GM19467 (cell line): Measurements from ENCODE around the gene LIN37.

Experiments used
- ATAC-seq: cut with Tn5 transposase; IDR thresholded peaks from one replicate; pipeline ENCODE4 v1.9.1; 2021; ENCODE audit warnings: mild to moderate bottlenecking, moderate library complexity; ENCODE audit not compliant: unreplicated experiment

The LIN37 gene

DNA sequence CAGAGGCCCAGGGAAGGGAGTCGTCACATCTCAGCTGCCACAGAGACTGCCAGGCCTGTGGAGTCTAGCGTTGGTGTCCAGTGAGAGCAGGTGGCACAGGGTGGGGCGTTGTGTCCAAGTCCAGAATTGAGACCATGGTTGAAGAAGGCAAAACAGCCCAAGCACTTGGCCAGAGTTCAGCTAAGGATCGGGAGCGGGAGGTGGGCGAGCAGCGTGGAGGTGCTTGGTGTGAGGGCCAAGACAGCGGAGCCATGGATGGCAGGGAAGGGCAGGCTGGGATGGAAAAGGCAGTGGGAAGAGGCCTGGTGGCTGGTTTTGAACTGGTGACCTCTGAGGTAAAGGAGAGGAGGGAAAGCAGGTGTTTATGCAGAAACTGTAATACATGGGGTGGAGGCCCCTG is 14.1 kb upstream of the LIN37 start:
- no peak for ATAC-seq

DNA sequence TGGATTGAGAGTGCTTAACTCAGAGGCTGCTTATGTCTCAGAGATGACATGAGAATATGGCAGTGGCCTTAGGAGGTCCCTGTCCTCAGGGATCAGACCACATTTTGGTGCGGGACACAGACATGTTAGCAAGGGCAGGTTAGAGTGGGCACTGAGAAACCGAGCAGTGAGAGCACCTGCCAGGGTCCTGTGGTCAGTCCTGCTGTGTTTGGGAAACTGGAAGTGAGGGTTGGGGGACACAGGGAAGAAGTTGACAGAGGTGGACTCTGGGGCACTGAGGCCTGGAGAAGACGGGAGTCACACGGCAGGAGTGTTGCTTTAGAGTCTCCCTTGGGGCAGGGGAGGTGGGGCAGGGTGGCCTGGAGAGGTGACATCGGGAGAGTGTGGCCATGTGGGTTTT is 13.5 kb upstream of the LIN37 start:
- ATAC-seq, result no peak

DNA sequence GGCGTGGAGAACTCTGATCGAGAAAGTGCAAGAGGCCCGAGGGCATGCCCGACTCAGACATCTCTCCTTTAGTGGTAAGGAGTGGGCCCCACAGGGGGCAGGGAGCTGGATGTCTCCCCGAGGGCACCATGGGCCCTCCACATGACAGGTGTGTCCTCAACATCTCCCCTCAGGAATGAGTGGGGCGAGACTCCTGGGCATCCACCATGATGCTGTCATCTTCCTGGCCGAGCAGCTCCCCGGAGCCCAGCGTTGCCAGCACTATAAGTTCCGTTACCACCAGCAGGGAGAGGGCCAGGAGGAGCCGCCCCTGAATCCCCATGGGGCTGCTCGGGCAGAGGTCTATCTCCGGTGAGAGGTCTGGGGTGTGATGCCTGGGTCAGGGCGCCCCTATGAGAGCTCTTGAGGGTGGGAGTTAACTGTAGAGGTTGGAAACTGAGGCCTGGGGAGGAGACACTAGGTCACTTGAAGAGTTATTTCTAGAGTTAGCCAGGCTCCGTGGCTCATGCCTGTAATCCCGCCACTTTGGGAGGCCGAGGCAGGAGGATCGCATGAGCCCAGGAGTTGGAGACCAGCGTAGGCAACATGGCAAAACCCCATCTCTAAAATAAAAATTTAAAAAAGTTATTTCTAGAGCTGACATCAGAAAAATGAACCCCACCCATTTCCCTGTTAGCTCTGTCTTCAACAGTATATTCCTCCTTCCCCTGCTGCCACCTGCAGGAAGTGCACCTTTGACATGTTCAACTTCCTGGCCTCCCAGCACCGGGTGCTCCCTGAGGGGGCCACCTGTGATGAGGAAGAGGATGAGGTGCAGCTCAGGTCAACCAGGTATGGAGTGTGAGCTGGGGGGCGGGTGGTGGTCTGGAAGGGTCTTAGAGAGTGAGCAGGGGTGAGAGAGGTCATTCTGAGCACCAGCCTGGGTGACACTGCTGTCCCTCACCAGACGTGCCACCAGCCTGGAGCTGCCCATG is 11.2 kb upstream of the LIN37 start:
- ATAC-seq, result no peak

DNA sequence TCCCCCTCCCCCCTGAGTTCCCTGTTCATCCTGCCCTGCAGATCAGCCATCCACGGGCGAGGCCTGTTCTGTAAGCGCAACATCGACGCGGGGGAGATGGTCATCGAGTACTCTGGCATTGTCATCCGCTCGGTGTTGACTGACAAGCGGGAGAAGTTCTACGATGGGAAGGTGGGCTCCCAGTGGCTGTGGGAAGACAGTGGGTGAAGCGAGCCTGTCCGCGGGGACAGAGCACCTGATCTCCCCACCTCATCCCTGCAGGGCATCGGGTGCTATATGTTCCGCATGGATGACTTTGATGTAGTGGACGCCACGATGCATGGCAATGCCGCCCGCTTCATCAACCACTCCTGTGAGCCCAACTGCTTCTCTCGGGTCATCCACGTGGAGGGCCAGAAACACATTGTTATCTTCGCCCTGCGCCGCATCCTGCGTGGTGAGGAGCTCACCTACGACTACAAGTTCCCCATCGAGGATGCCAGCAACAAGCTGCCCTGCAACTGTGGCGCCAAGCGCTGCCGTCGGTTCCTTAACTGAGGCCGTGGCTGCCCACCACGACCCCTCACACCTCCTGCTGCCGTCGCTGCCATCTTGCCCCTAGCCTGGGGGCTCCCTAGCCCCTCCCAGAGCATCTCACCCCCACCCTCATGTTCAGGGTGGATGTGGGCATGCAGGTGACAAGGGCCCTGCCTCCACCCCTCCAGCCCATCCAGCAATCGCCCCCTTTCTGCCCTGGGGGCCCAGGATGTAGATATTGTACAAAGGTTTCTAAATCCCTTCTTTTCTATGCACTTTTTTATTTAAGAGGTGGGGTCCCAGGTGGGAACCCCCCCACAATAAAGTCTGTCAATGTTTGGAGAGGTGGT is 10.1 kb upstream of the LIN37 start:
- no peak for ATAC-seq

DNA sequence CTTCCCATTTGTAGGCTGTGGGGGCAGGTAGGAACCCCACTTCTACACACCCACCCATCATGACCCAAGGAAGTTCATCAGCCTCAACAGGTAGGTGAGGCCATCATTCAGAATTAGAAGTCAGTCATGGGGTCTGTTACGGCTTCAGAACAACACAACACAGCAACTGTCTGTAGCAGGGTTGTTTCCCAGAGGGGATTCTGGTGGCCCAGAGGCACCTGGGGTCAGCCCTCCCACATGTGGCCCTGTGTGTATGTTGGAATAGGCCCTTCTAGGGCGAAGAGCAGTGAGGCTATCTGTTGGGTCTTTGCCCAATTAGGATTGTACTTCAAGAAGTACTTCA is 9.5 kb upstream of the LIN37 start:
- no peak for ATAC-seq

DNA sequence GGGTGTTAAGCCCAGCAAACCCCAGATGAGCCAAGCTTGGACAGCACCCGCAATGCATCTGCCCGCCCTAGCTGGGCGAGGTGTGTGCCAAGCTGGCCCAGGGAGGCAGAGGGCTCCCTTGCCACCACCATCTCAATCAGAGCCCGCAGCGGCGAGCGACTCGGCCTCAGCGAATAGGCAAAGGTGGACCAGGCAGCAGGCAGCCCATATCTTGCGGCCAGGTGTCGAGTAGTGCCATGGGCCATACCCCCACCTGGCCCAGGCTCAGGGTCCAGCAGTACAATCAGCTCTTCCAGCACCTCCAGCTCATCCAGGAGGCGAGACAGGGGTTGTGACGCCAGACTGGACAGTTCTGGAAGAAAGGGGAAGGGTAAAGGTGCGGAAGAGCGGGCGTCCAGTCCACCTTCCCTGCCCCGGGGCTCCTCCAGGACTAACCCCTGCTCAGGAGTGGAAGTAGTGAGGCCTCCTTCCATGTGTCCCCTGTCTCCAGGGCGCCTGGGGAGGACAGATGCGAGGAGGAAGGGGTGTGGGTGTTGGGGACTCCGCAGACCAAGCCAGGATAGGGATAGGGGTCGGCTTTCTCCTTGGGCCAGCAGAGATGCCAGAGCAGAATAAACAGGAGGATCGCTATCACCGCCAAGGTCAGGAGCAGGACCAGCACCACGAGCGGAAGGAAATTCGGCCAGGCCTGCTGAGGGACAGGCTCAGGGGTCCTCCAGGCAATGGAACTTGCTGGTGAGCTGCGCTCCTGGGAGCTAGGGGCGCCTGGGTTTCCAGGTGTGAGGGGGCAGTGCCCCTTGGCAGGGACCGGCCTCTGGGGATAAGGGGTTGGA is 8.9 kb upstream of the LIN37 start:
- no peak for ATAC-seq

DNA sequence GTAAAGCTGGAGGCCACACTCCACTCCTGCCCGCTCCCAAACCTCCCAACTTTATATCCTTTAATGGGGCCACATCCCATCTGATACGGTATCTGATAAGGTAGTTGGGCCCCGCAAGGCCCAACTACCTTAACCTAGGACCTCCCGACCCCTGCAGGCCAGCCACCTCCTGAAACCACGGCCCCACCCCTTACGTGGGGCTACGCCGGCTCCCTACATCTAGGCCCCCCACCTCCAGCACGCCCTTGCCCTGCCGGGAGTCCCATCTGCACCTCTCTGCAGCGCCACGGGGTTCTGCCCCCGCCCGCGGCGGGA is 8.3 kb upstream of the LIN37 start:
- no peak for ATAC-seq

DNA sequence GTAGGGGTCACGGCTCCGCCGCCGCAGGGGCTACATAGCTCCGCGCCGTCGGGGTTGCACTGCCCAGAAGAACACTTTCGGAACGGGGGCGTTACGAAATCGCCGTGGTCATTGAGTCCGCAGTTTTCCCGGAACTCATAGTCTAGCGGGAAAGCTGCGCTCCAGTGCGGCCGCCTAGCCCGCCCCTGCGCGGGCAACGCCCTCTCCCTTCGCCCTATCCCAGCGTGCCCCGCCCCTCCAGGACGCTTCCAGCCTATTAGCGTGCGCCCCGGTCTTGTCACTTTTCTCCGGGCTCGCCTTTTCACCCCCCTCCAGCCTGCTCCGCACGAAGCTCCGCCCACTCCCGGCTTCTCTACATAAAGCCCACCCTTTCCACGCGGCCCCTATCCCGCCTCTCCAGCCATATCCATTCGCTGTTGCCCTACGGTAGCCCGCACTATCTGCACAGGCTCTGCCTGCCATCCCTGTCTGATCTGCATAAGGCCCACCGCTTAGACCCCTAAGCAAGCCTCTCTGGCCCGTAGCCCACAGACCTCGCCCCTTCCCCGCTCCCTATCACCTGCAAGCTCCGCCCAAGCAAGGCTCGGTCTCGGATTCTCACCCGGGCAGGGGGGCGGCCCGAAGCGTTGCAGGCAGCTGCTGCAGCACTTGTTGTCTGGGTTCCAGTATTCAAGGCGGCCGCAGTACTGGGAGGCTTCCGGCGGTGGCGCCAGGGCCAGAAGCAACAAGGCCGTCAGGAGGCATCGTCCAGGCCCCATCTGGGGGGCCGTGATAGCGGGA is 7.8 kb upstream of the LIN37 start:
- ATAC-seq, result peak; percentile 44

DNA sequence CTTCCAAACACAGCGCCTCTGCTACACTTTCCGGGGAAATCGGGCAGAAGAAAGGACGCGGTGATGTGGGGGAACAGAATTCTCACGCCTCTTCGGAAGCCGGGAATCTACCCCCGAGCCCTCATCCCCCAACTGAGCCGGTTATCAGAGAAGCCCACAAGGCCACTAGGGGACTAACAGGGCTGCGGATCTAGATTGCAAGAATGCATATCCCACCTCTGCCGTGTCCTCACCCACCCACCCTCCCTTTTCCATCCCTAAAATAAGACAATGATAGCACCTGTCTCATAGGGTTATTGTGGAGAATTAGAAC is 7.2 kb upstream of the LIN37 start:
- ATAC-seq, result no peak

DNA sequence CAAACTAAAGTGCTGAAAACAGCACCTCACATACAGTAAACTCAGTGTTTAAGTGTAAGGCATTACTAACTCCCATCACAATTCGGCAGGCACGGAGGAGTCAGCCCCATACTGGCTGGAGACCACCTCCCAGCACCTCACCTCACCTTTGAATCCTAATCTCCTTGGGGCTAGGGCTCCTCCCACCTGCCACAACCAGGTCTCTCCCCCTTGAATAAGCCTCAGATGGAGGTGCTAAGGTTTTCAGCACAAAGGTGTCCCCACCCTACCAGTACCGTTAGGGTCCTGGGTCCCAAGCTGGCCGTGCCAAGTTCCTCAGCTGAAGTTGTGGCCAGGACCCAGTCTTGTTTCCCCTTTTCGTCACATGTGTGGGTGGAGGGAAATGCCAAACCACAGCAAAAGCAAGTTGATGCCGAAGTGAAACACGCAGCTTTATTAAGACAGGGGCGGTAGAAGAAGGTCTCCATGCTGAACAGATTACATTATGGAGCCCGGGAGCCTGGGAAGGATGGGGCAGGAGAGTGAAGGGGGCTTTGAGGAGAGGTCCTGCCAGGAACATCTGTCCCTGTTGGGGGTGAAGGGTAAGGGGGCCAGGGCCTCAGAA is 6.2 kb upstream of the LIN37 start, which contains the start of gene IGFLR1:
IGFLR1 (minus strand) TSS at position 332 of the 604 bp plus-strand sequence. CDS start 1,272 bp downstream, outside the sequence.
- ATAC-seq, result no peak

DNA sequence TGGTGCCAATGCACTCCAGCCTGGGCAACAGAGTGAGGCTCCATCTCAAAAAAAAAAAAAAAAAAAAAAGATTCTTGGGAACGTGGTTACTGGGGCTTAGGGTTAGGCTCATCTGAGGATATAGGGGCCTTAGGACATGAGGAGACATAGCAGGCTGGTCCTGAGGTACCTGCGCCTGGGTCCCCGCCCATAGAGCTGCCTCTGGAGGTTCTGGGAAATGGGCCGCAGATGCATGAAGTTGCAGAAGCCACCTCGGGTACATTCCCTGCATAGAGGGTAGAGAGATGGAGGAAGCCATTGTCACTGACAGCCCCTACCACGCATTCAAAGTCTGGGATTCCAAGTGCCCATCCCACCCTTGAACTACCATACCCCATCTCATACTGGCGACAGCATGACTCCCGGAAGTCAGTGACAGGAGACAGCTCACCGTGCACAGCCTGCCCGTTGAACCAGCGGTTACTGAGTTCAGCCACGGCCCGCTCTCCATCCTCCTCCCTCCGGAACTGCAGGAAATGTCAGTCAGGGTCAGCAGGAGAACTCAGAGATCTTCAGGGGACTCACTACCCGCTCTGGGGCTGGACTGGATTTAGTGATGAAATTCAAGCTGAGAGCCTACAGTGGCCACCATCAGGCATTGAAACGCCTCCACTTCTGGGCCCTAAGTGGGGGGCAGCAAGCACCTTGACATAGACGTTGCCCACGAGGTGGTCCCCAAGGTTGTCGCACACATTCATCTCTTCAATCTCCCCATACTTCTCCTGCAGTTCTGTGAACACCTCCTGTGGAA is 4.5 kb upstream of the LIN37 start:
- ATAC-seq, result no peak

DNA sequence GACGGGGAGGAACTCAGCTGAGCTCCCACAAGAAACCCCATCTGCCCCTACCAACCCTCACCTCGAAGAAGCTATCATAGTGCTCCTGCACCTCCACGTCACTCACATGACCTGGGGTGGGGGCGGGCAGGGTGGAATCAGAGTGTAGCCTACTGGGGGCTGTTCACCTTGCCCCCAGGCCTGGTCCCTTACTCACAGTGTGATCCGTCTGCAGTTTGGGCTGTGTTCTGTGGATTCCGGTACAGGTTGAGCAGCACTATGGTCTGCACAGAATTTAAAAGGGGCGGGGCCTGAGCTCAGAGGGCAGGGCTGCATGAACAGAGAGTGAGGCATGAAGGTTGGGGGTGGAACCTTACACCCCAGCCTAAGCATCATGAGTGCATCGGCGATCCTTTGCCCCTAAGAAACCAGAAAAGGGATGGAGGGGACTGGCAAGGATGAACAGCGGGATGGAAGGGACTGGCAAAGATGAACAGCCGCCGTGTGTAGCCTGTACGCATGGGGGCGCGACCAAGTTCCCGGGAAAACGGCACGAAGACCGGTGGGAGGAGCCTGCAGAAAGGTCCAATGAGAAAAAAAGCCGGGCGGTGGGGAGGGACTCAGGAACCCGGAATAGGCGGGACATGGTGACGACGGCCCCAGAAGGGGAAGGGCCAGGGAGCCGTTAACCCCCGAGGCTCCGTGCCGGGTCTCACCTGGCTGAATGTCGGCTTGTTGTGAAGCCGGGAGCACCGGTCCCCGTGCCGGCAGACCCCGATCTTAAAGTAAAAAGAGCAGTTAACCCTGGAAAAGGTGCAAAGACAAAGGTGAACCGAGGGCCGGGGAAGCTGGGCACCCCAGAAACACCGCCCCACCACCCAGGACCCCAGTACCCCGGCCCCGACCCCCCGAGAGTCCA is 3.7 kb upstream of the LIN37 start:
- ATAC-seq, result peak; percentile 26

DNA sequence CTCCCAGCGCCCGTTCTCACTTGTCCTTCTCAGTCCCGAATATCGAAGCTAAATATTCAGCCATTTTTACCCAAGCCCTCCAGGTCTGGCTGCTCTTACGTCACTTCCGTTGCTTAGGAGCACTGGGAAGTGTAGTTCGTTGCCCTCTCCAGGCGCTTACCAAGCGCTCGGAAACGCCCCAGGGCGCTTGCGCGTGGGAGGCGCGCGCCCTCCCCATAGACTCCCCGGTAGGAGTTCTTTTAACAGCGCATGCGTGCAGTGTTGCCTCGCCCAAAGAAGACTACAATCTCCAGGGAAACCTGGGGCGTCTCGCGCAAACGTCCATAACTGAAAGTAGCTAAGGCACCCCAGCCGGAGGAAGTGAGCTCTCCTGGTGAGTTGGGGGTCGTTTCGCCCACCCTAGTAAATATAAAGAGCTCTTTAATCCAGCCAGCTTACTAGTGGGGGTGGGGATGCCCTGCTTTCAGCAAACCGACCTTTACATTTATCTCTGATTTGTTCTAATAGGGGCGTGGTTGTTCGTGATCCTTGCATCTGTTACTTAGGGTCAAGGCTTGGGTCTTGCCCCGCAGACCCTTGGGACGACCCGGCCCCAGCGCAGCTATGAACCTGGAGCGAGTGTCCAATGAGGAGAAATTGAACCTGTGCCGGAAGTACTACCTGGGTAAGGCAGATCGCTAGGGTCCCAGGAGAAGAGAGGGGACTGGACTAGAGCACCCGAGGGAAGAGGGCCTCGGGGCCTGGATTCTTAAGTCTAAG is 2.9 kb upstream of the LIN37 start, which contains the start of the genes PSENEN and U2AF1L4:
PSENEN (plus strand) TSS at position 324 of the 759 bp plus-strand sequence; CDS start at position 604, 280 bp downstream.
U2AF1L4 (minus strand) TSS at position 91 of the 759 bp plus-strand sequence; CDS start at position 64, 27 bp downstream.
- ATAC-seq, result peak; percentile 36

DNA sequence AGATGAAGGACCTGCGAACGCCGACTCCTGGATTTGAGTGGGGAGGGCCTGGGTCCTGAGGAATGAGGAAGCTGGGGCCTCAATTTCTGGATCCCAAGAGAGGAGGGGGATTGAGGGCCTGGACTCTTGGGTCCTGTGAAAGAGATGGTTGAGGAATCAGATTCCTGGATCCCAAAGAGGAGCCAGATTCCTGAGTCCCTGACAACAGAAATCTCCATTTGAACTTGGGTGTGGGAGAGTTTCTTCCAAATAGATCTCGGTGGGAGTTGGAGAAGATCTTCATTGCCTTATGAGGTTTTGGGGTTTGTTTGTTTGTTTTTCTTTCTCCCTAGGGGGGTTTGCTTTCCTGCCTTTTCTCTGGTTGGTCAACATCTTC is 2.3 kb upstream of the LIN37 start:
- no peak for ATAC-seq

DNA sequence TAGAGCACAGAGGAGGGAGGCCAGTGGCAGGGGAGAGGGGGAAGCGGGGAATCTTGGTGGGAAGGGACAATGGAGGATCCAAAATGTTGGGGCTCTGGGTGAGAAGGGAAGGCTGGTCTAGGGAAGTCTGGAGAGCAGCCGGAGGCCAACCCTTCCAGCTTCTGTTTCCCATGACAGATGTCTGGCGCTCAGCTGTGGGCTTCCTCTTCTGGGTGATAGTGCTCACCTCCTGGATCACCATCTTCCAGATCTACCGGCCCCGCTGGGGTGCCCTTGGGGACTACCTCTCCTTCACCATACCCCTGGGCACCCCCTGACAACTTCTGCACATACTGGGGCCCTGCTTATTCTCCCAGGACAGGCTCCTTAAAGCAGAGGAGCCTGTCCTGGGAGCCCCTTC is 1.8 kb upstream of the LIN37 start:
- no peak for ATAC-seq

DNA sequence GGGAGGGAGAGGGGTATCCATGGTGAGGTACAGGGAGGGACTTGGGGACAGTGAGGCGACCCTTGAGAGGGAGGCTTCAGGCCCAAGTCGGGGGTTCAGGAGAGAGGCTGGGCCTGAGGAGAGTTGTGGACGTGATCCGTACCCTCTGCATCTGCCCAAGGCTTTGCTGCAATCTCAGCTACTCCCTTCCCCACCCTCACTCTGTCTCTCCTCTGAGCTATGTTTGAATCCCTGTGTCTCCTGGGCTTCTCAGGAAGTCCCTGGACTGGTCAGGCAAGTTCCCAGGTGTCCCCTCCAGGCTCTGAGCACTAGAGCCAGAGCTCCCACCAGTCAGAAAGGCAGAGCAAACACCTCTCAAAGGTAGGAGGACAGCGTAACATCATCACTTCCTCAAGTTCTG is 1.8 kb downstream of the LIN37 start:
- ATAC-seq, result no peak
